GM12872 (cell line): ENCODE measurements around the gene SYNPO2.

ENCODE experiments used
- CTCF ChIP-seq: IDR thresholded peaks from 3 replicates; pipeline ENCODE4 v1.5.1; 2011; ENCODE audit warnings: low read depth, mild to moderate bottlenecking, low read length, moderate library complexity; ENCODE audit not compliant: insufficient read depth

SYNPO2 gene

GRCh38 chr4:119010909-119011606, 122.4 kb downstream of the SYNPO2 start:
- no peak for TF ChIP-seq CTCF

- TF ChIP-seq CTCF = no peak
Measured at GRCh38 chr4:119011607-119011988, 122.9 kb downstream of the SYNPO2 start.

GRCh38 chr4:119014658-119015057, 126.0 kb downstream of the SYNPO2 start:
- no peak for TF ChIP-seq CTCF

- no peak for TF ChIP-seq CTCF
Measured at GRCh38 chr4:119016636-119017035, 128.0 kb downstream of the SYNPO2 start.

- TF ChIP-seq CTCF = no peak
Measured at GRCh38 chr4:119017636-119018035, 129.0 kb downstream of the SYNPO2 start.

GRCh38 chr4:119020158-119020557, 131.5 kb downstream of the SYNPO2 start:
- no peak for TF ChIP-seq CTCF

- TF ChIP-seq CTCF = no peak
Measured at GRCh38 chr4:119024102-119024501, 135.4 kb downstream of the SYNPO2 start.
